Psoas muscle (tissue), 8 donors: ENCODE data around the gene TRIM44. TPM values are rescaled to one million over a fixed set of nuclear protein-coding genes. Genes with fewer than 3 reads are reported as not detected.
"Not testable (repeated sequence)": the region's sequence is repeated elsewhere in the genome, so short reads cannot be mapped to it uniquely, and the experiment has no call there.

Experiments used
- ATAC-seq, 4 donors: fragments of 200-7000 bp; cut with Tn5 transposase; one replicate each; pipeline ENCODE4 v1.9.1; 2020; ENCODE audit warnings: moderate library complexity in 3 of 4, mild to moderate bottlenecking in 2 of 4
- DNase-seq, 2 donors: peaks; one replicate each; pipeline ENCODE4 v3.0.0-alpha.2; 2020
- H3K27ac ChIP-seq: fragments of 200-600 bp; one replicate; pipeline ENCODE4 v1.8.0; 2022
- H3K27me3 ChIP-seq, 3 donors: fragments of 200-600 bp in 1 of 3; one replicate each; pipeline versions ENCODE4 v1.6.1 to v1.8.0; 2013 to 2022; ENCODE audit warnings: low read length in 2 of 3, mild to moderate bottlenecking in 2 of 3, moderate library complexity in 1 of 3; ENCODE audit not compliant: insufficient read depth in 3 of 3
- H3K36me3 ChIP-seq, 2 donors: fragments of 200-600 bp in 1 of 2; one replicate each; pipeline versions ENCODE4 v1.6.1 to v1.8.0; 2013 to 2022; ENCODE audit warnings: low read depth in 1 of 2, mild to moderate bottlenecking in 1 of 2, moderate library complexity in 1 of 2; ENCODE audit not compliant: insufficient read depth in 1 of 2
- H3K4me1 ChIP-seq: fragments of 200-600 bp; one replicate; pipeline ENCODE4 v1.8.0; 2022
- H3K4me3 ChIP-seq: fragments of 200-600 bp; one replicate; pipeline ENCODE4 v1.8.0; 2022; ENCODE audit warnings: mild to moderate bottlenecking
- H3K9me3 ChIP-seq: fragments of 200-600 bp; one replicate; pipeline ENCODE4 v1.8.0; 2022
- CTCF ChIP-seq: fragments of 200-600 bp; IDR thresholded peaks from one replicate; pipeline ENCODE4 v1.8.0; 2022; ENCODE audit warnings: antibody characterized with exemption
- WGBS, 3 donors: extraction: QIAGEN DNeasy Blood & Tissue Kit; methylation state at CpG; one replicate each; pipeline versions ENCODE4 v1.1.6 to v1.1.7; 2013; 5-methylcytosine and 5-hydroxymethylcytosine counted together
- intact Hi-C, 2 donors: fragments of 100-400 bp; cut with DNase I; formaldehyde crosslinking; loops; one replicate each; pipeline versions ENCODE4 v1.11.0 to v1.14.2; 2022
- polyA plus RNA-seq, 3 donors: library from polyadenylated mRNA; stranded (reverse); fragments of 200-250 nt; gene quantifications; one replicate each; pipeline ENCODE4 v1.2.3, GENCODE V29; 2013
- total RNA-seq, 4 donors: library from RNA; stranded (reverse); fragmentation: NEBNext Ultra II Directional in 2 of 4; extraction: Animal tissue kit (Norgen Biotek cat#: 25700) in 2 of 4; gene quantifications; one replicate each; pipeline versions ENCODE4 v1.2.1 to v1.2.4, GENCODE V29; 2021 to 2023
- donor health status: healthy with polysubstance abuse.
- donor health status: DM: no; HTN: no; CAD: no; lungs with moderate emphysema.
- donor health status: Bipolar disorder and iron deficiency.
- donor health status: healthy.
- donor health status: DM: yes; HTN: yes; CAD: no.
- donor health status: DM: no; HTN: no; CAD: no.
- donor health status: DM: no; HTN: no; CAD: no.
- donor health status: DM: yes; HTN: yes; CAD: no.

TRIM44 gene
- total and polyA plus RNA-seq, 7 donors = 6.8 to 46.8 (median 34.0) TPM

GRCh38 chr11:35857922-35858321 lies 195.3 kb downstream of the TRIM44 start:
- H3K4me3 ChIP-seq = no peak overlapping the region
- no peaks in the 10 kb centered on the region for H3K27me3 ChIP-seq
- ATAC-seq = no peak
- H3K27ac ChIP-seq = no peak overlapping the region
- TF ChIP-seq CTCF = no peak
- H3K36me3 ChIP-seq = no peaks in the 10 kb centered on the region
- no peaks in the 10 kb centered on the region for H3K9me3 ChIP-seq
- no peaks in the 10 kb centered on the region for H3K4me1 ChIP-seq
- intact Hi-C loops = no loop called here
- WGBS, 3 donors = 93 to 97% (median 95%) methylated on average over 3 of the region's 3 CpGs
- DNase-seq = no peak

- no peak for ATAC-seq
- H3K36me3 ChIP-seq = no peaks in the 10 kb centered on the region
- H3K27ac ChIP-seq = no peak overlapping the region
- no peaks in the 10 kb centered on the region for H3K27me3 ChIP-seq
- no peak for DNase-seq
- TF ChIP-seq CTCF = no peak
- H3K4me1 ChIP-seq = no peaks in the 10 kb centered on the region
- WGBS, 3 donors = 89 to 95% (median 94%) methylated on average over 2 of the region's 2 CpGs
- intact Hi-C loops = no loop called here
- no peaks in the 10 kb centered on the region for H3K9me3 ChIP-seq
- no peak overlapping the region for H3K4me3 ChIP-seq
These were observed 196.7 kb downstream of the TRIM44 start for GRCh38 chr11:35859301-35859700.

DNA sequence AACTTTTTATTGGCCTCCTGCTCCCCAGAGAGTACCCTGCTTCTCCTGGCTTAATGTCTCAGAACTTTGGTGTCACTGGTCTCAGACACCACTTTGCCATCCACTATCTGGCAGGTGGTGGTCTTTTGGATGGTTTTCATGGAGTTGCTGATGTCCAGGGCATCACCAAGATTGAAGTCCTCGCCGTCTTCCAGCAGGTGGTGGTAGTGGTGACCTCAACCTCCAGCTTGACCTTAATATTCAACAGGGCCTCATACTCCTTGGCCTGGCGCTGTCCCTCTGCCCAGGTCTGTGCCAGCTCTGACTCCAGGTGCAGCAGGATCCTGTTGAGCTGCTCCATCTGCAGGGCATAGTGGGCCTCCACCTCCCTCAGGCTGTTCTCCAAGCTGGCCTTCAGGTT lies 197.6 kb downstream of the TRIM44 start:
- intact Hi-C loops, H3K4me1 ChIP-seq, H3K36me3 ChIP-seq, DNase-seq, ATAC-seq, H3K9me3 ChIP-seq, H3K4me3 ChIP-seq, H3K27ac ChIP-seq, H3K27me3 ChIP-seq: not testable (repeated sequence)
- WGBS, 3 donors = 94 to 98% (median 97%) methylated on average over 3 of the region's 3 CpGs

GRCh38 chr11:35861191-35861590 lies 198.6 kb downstream of the TRIM44 start:
- Histone ChIP-seq H3K9me3 (no peaks in the 10 kb centered on the region), H3K4me1 (no peaks in the 10 kb centered on the region), H3K27me3 (no peaks in the 10 kb centered on the region), H3K36me3 (no peaks in the 10 kb centered on the region), H3K27ac (no peak overlapping the region), H3K4me3 (no peak overlapping the region)
- ATAC-seq = no peak
- TF ChIP-seq CTCF = no peak
- WGBS, 3 donors = 92 to 97% (median 96%) methylated on average over 15 of the region's 15 CpGs
- intact Hi-C loops = no loop called here
- DNase-seq = no peak

GRCh38 chr11:35862666-35863065 lies 200.1 kb downstream of the TRIM44 start:
- Histone ChIP-seq H3K4me1 (no peaks in the 10 kb centered on the region), H3K27me3 (no peaks in the 10 kb centered on the region), H3K27ac (no peak overlapping the region), H3K4me3 (no peak overlapping the region), H3K9me3 (no peaks in the 10 kb centered on the region), H3K36me3 (no peaks in the 10 kb centered on the region)
- DNase-seq (no peak), ATAC-seq (no peak)
- 57 to 67% (median 60%) methylated on average over 3 of the region's 3 CpGs for WGBS, 3 donors
- TF ChIP-seq CTCF = no peak
- intact Hi-C loops = no loop called here
